ENCODE data around the gene ELL.

DNA sequence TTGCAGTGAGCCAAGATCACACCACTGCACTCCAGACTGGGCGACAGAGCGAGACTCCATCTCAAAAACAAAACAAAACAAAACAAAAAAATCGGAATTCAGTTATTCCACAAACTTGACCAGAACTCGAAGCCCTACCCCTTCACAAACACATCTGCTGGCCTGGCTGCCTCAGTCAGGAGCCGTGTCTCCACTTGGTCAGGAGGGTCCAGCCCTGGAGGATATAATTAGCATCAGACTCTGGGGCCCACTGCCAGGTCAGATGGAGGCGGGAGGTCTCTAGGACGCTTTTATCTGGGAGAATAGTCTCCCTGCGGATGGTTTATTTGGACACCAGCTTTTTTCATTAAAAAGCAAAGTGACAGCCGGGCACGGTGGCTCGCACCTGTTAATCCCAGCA lies 8.0 kb downstream of the ELL start:
- no peak for TF ChIP-seq GATA2 (IDR thresholded peaks at IDR 0.05; ENCODE audit: low read depth, low read length)
- TF ChIP-seq GATA3 (IDR thresholded peaks at IDR 0.05; ENCODE audit: low read depth, low read length): no peak

All from SH-SY5Y (cell line).